Measurements from ENCODE around the gene PTPRD.
A peak's percentile ranks its signal among the peaks of the same experiment; 100 is the strongest.

The PTPRD gene

GRCh38 chr9:8611153-8611552 lies 2001.6 kb downstream of the PTPRD start:
- DNase-seq: no peak

GRCh38 chr9:8610256-8610655 lies 2002.5 kb downstream of the PTPRD start:
- no peak for DNase-seq

- no peak for DNase-seq
Observed at GRCh38 chr9:8605096-8605495, 2007.7 kb downstream of the PTPRD start.

GRCh38 chr9:8604201-8604600 lies 2008.6 kb downstream of the PTPRD start:
- DNase-seq: no peak

GRCh38 chr9:8600914-8601680 lies 2011.7 kb downstream of the PTPRD start:
- peak in 43 of 56 donors; percentile 8 to 75 (median 51) for DNase-seq

- DNase-seq: peak in 9 of 56 donors; percentile 1 to 22 (median 11)
Observed at GRCh38 chr9:8599937-8600336, 2012.9 kb downstream of the PTPRD start.

- DNase-seq: no peak
Observed at GRCh38 chr9:8589476-8589875, 2023.3 kb downstream of the PTPRD start.

- DNase-seq: no peak
Observed at GRCh38 chr9:8585036-8585435, 2027.8 kb downstream of the PTPRD start.

GRCh38 chr9:8579661-8580060 lies 2033.1 kb downstream of the PTPRD start:
- DNase-seq: no peak

- DNase-seq: no peak
Observed at GRCh38 chr9:8576741-8577140, 2036.1 kb downstream of the PTPRD start.

GRCh38 chr9:8574846-8575245 lies 2038.0 kb downstream of the PTPRD start:
- no peak for DNase-seq

- DNase-seq: no peak
Observed at GRCh38 chr9:8572209-8572608, 2040.6 kb downstream of the PTPRD start.

GRCh38 chr9:8571643-8572042 lies 2041.2 kb downstream of the PTPRD start:
- no peak for DNase-seq

- no peak for DNase-seq
Observed at GRCh38 chr9:8570776-8571175, 2042.0 kb downstream of the PTPRD start.

GRCh38 chr9:8569823-8570222 lies 2043.0 kb downstream of the PTPRD start:
- DNase-seq: no peak

- no peak for DNase-seq
Observed at GRCh38 chr9:8567963-8568579, 2044.7 kb downstream of the PTPRD start.

- no peak for DNase-seq
Observed at GRCh38 chr9:8564960-8565359, 2047.8 kb downstream of the PTPRD start.

GRCh38 chr9:8560560-8561525 lies 2052.0 kb downstream of the PTPRD start:
- DNase-seq: no peak

- DNase-seq: no peak
Observed at GRCh38 chr9:8558176-8558575, 2054.6 kb downstream of the PTPRD start.

GRCh38 chr9:8555762-8556500 lies 2056.9 kb downstream of the PTPRD start:
- no peak for DNase-seq

GRCh38 chr9:8553444-8553843 lies 2059.4 kb downstream of the PTPRD start:
- no peak for DNase-seq

Data from nucleus accumbens (tissue), 56 donors.